ENCODE data around the gene GRWD1. TPM values are rescaled to one million over a fixed set of nuclear protein-coding genes. Genes with fewer than 3 reads are reported as not detected.

The GRWD1 gene
- total RNA-seq, 1 donor from 2014 or later: 41.4 TPM

DNA sequence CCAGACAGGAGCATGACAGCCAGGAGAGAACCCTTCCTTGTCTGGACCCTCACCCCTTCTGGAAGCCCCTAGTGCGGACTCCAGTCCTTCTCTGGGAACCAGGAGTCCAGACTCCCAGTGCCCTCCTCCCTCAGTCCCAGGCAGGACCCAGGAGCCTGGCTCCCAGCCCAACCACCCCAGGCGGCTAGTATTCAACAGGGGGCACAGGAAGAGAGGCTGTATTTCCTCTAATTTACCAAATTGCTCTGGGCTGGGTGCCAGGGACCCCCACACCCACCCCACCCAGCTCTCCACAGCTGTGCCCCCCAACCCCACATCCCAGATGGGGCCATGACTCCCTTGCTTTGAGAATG is 49.0 kb upstream of the GRWD1 start:
- Histone ChIP-seq H3K9ac (ENCODE audit: low read length) (no peak overlapping the region), H3K4me1 (ENCODE audit: insufficient read depth, low read length) (peaks cover 10% of the 10 kb centered on the region), H2AFZ (ENCODE audit: low read depth, low read length) (no peak overlapping the region), H3K36me3 (ENCODE audit: insufficient read depth, low read length) (no peaks in the 10 kb centered on the region), H3K79me2 (ENCODE audit: insufficient read depth, low read length) (peaks cover 2% of the 10 kb centered on the region), H3K4me3 (ENCODE audit: insufficient read depth, low read depth, low read length) (no peak overlapping the region), H3K9me3 (ENCODE audit: insufficient read depth, low read depth, low read length) (no peaks in the 10 kb centered on the region), H3K27ac (ENCODE audit: low read depth, low read length) (no peak overlapping the region), H3K4me2 (ENCODE audit: low read length) (no peak overlapping the region), H4K20me1 (ENCODE audit: insufficient read depth, low read length) (no peaks in the 10 kb centered on the region), H3K27me3 (ENCODE audit: insufficient read depth, low read length) (peaks cover 14% of the 10 kb centered on the region)
- no peak for TF ChIP-seq EZH2 (IDR thresholded peaks at IDR 0.05; ENCODE audit: insufficient read depth, low read length)
- TF ChIP-seq, protein P1, sequence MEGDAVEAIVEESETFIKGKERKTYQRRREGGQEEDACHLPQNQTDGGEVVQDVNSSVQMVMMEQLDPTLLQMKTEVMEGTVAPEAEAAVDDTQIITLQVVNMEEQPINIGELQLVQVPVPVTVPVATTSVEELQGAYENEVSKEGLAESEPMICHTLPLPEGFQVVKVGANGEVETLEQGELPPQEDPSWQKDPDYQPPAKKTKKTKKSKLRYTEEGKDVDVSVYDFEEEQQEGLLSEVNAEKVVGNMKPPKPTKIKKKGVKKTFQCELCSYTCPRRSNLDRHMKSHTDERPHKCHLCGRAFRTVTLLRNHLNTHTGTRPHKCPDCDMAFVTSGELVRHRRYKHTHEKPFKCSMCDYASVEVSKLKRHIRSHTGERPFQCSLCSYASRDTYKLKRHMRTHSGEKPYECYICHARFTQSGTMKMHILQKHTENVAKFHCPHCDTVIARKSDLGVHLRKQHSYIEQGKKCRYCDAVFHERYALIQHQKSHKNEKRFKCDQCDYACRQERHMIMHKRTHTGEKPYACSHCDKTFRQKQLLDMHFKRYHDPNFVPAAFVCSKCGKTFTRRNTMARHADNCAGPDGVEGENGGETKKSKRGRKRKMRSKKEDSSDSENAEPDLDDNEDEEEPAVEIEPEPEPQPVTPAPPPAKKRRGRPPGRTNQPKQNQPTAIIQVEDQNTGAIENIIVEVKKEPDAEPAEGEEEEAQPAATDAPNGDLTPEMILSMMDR (IDR thresholded peaks at IDR 0.05; ENCODE audit: insufficient read depth, low read depth, low read length): no peak
- Mint-ChIP-seq H3K27ac (ENCODE audit: unreplicated experiment) (no peak overlapping the region), H3K9me3 (ENCODE audit: unreplicated experiment) (peaks cover 3% of the 10 kb centered on the region), H3K27me3 (ENCODE audit: low read depth, unreplicated experiment) (peaks cover 2% of the 10 kb centered on the region), H3K36me3 (ENCODE audit: low read depth, unreplicated experiment) (peaks cover 4% of the 10 kb centered on the region), H3K4me3 (ENCODE audit: unreplicated experiment) (peak overlapping the region; percentile 79), H3K4me1 (ENCODE audit: low read depth, unreplicated experiment) (peaks cover 13% of the 10 kb centered on the region)
- DNase-seq (ENCODE audit: low read depth): no peak
- FAIRE-seq: no peak

DNA sequence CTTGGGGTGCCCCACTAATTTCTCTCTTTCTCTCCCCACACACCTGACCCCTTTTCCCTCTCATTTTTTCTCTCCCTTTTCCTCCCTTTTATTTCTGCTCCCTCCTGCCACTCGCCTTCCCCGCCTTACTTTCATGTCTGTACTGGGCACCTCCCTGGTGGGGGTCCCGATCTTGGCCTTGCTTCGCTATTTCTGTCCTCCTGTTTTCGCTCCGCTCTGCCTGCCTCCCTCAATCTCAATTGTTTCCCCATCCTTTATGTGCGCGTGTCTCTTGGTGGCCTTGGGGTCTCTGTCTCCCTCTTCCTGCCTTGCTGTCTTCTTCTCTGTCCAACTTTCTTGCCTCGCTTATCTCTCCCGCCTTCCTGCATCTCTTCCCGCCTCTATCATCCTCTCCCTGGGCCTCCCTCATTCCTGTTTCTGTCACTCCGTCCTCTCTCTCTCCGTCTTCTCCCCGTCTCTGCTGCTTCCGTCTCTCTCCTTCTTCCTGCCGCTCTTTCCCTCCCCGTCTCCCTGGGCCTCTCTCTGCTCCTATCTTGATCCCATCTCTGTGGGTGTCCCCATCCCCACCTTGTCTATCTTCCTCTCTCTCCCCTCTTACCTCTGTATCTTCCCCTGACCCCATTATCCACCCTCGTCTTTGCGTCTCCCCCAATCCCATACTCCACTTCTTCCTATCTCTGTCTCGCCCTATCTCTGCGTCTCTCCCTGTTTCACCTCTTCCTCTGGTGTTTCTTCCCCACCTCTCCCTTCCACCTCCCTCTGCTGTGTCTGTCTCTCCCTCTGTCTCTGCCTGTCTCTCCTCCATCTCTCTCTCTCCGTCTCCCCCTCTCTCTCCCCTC is 48.3 kb upstream of the GRWD1 start:
- H3K9me3 Mint-ChIP-seq (ENCODE audit: unreplicated experiment): peaks cover 3% of the 10 kb centered on the region
- H3K4me1 Mint-ChIP-seq (ENCODE audit: low read depth, unreplicated experiment): peaks cover 11% of the 10 kb centered on the region
- H3K27me3 Mint-ChIP-seq (ENCODE audit: low read depth, unreplicated experiment): peaks cover 2% of the 10 kb centered on the region
- Histone ChIP-seq H2AFZ (ENCODE audit: low read depth, low read length) (peak overlapping the region; percentile 76), H3K27ac (ENCODE audit: low read depth, low read length) (no peak overlapping the region), H3K4me2 (ENCODE audit: low read length) (peak overlapping the region; percentile 100), H3K9ac (ENCODE audit: low read length) (peak overlapping the region; percentile 91), H3K4me3 (ENCODE audit: insufficient read depth, low read depth, low read length) (peak overlapping the region; percentile 60), H4K20me1 (ENCODE audit: insufficient read depth, low read length) (no peaks in the 10 kb centered on the region), H3K79me2 (ENCODE audit: insufficient read depth, low read length) (peaks cover 2% of the 10 kb centered on the region), H3K27me3 (ENCODE audit: insufficient read depth, low read length) (peaks cover 14% of the 10 kb centered on the region), H3K4me1 (ENCODE audit: insufficient read depth, low read length) (peaks cover 10% of the 10 kb centered on the region), H3K36me3 (ENCODE audit: insufficient read depth, low read length) (no peaks in the 10 kb centered on the region), H3K9me3 (ENCODE audit: insufficient read depth, low read depth, low read length) (no peaks in the 10 kb centered on the region)
- H3K36me3 Mint-ChIP-seq (ENCODE audit: low read depth, unreplicated experiment): peaks cover 4% of the 10 kb centered on the region
- TF ChIP-seq EZH2 (IDR thresholded peaks at IDR 0.05; ENCODE audit: insufficient read depth, low read length): no peak
- TF ChIP-seq, protein P1 (IDR thresholded peaks at IDR 0.05; ENCODE audit: insufficient read depth, low read depth, low read length): no peak
- peak overlapping the region; percentile 79 for H3K4me3 Mint-ChIP-seq (ENCODE audit: unreplicated experiment)
- no peak for FAIRE-seq
- peak overlapping the region; percentile 77 for H3K27ac Mint-ChIP-seq (ENCODE audit: unreplicated experiment)
- no peak for DNase-seq (ENCODE audit: low read depth)

DNA sequence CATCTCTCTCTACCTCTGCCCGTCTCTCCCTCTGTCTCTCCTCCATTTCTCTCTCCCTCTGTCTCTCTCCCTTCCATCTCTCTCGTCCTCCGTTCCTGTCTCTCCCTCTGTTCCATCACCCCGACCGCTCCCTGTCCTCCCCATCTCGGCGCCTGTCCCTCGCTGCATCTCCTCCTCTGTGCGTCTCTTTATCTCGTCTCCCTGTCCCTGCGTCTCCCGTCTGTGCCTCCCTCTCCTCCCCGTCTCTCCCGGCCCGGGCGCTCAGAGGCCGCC is 47.7 kb upstream of the GRWD1 start:
- Histone ChIP-seq H3K79me2 (ENCODE audit: insufficient read depth, low read length) (peaks cover 2% of the 10 kb centered on the region), H3K27ac (ENCODE audit: low read depth, low read length) (no peak overlapping the region), H3K4me3 (ENCODE audit: insufficient read depth, low read depth, low read length) (peak overlapping the region; percentile 60), H3K4me1 (ENCODE audit: insufficient read depth, low read length) (peaks cover 10% of the 10 kb centered on the region), H3K4me2 (ENCODE audit: low read length) (peak overlapping the region; percentile 100), H3K9ac (ENCODE audit: low read length) (peak overlapping the region; percentile 91), H2AFZ (ENCODE audit: low read depth, low read length) (peak overlapping the region; percentile 76), H3K9me3 (ENCODE audit: insufficient read depth, low read depth, low read length) (no peaks in the 10 kb centered on the region), H3K27me3 (ENCODE audit: insufficient read depth, low read length) (peaks cover 14% of the 10 kb centered on the region), H3K36me3 (ENCODE audit: insufficient read depth, low read length) (no peaks in the 10 kb centered on the region), H4K20me1 (ENCODE audit: insufficient read depth, low read length) (no peaks in the 10 kb centered on the region)
- Mint-ChIP-seq H3K4me3 (ENCODE audit: unreplicated experiment) (peak overlapping the region; percentile 79), H3K4me1 (ENCODE audit: low read depth, unreplicated experiment) (peaks cover 10% of the 10 kb centered on the region), H3K9me3 (ENCODE audit: unreplicated experiment) (peaks cover 3% of the 10 kb centered on the region), H3K27ac (ENCODE audit: unreplicated experiment) (peak overlapping the region; percentile 77), H3K27me3 (ENCODE audit: low read depth, unreplicated experiment) (peaks cover 2% of the 10 kb centered on the region), H3K36me3 (ENCODE audit: low read depth, unreplicated experiment) (peaks cover 4% of the 10 kb centered on the region)
- TF ChIP-seq, protein P1 (IDR thresholded peaks at IDR 0.05; ENCODE audit: insufficient read depth, low read depth, low read length): no peak
- no peak for TF ChIP-seq EZH2 (IDR thresholded peaks at IDR 0.05; ENCODE audit: insufficient read depth, low read length)
- DNase-seq (ENCODE audit: low read depth): no peak
- no peak for FAIRE-seq

Measured in astrocyte (in vitro differentiated cells and primary cell).